GM19395 (cell line): ENCODE data around the gene RXRB.
"Not testable (repeated sequence)": the region's sequence is repeated elsewhere in the genome, so short reads cannot be mapped to it uniquely, and the experiment has no call there.

Experiments used
- ATAC-seq: cut with Tn5 transposase; IDR thresholded peaks from one replicate; pipeline ENCODE4 v1.9.1; 2021; ENCODE audit warnings: mild to moderate bottlenecking, moderate library complexity; ENCODE audit not compliant: unreplicated experiment

RXRB gene

GRCh38 chr6:33164665-33165373 lies 35.6 kb downstream of the RXRB start:
- no peak for ATAC-seq

- no peak for ATAC-seq
Observed at GRCh38 chr6:33164176-33164575, 36.3 kb downstream of the RXRB start.

DNA sequence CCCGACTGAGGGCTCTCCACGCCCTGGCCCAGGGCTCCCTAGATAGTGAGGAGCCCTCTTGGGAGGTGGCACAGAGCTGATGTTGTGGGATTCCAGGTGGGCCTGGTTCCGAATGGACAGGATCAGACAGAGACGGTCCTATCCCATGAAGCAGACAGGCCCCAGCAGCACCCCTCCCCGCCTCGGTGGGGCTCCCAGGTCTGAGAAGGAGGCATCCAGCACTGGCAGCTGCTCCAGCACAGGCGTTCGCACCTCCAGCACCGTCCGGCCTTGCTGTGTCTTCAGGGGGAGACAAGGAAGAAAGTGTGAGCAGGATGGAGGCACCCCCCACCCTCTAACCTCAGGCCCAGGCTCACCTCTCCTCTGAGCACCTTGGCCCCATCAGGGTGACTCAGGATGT lies 36.9 kb downstream of the RXRB start:
- no peak for ATAC-seq

- no peak for ATAC-seq
Observed at GRCh38 chr6:33161354-33162331, 38.8 kb downstream of the RXRB start.

GRCh38 chr6:33160728-33161344 lies 39.6 kb downstream of the RXRB start:
- no peak for ATAC-seq

DNA sequence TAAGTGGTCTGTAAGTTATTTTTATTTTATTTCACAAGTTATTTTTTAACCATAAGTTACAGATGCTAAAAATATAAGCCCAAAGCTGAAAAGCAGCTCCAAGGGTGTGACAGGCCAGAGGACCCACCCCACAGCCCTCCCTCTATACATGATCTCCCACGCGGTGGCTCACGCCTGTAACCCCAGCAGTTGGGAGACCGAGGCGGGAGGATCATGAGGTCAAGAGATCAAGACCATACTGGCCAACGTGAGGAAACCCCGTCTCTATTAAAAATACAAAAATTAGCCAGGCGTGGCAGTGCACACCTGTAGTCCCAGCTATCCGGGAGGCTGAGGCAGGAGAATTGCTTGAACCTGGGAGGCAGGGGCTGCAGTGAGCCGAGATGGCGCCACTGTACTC lies 40.4 kb downstream of the RXRB start:
- ATAC-seq: no peak

DNA sequence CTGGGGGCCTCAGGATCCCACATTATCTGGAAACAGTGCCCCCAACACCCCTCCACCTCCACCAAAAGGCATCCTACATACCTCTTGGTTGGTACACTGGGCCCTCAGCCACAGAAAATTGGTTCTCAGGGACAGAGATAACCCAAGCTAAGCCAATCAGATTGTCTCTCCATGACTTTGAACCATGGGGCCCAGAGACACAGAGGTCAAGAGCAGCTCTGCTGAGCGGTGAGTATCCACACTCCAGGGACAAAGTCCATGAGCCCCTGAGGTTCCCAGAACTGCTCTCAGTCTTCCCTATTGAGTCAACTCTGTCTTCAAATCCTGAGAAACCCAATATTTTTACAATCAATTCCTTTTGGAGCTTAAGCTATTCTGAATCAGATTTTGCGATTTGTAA lies 43.5 kb downstream of the RXRB start:
- no peak for ATAC-seq

GRCh38 chr6:33156561-33156960 lies 43.9 kb downstream of the RXRB start:
- ATAC-seq: no peak

DNA sequence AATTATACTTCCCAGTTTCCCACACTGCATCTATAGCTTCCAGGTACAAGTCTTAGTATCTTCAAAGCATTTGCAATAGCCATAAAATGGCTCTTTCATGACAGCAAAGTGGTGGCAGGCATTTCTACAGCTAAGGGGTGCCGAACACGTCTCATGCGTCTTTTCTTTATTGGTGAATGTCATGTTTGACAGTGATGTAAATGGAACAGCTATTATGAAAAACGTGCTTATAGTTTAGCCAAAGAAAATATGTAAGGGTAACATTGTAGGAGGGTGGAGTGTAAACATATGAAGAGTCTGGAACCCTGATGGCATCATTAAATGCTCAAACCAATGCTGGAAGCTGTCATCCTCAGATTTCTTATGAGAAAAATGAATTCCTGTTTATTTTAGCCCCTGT lies 46.1 kb downstream of the RXRB start:
- no peak for ATAC-seq

- no peak for ATAC-seq
Observed at GRCh38 chr6:33151050-33151449, 49.4 kb downstream of the RXRB start.

GRCh38 chr6:33150560-33150959 lies 49.9 kb downstream of the RXRB start:
- ATAC-seq: not testable (repeated sequence)

DNA sequence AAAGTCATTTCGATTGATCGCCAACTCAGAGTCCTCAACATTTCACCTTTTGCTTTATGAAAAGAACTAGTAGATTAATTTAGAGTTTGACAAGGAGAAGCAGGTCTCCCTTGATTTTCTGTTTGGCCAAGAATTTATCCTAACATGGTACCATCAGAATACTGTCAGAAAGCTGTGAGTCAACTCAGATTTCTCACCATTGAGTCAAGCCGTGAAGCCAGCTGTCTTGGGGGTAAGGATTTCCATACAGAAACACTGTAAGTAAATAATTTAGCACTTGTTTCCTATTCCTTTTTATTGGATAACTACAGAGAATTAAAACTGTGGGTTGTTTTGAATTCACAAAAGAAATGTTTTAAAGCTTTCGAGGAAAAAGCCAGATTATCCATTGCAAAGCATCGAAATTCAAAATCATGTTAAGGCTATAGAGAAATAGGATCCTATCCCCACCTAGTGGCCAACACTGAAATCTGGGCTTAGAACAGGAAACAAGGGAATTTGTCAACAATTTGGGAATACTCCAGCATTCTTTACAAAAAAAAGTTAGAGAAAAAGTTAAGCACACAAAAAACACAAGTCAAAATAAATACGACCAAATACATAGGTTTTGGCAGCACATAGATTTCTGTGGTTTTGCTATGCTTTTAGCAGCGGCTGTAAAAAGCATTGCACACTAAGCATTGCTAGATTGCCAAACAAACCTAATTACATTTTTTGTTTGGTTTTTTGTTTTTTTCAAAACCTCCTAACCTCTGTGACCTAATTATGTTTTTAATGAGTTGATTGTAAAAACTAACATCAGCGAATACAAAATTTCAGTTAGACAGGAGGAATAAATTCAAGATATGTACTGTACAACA lies 52.4 kb downstream of the RXRB start:
- no peak for ATAC-seq

DNA sequence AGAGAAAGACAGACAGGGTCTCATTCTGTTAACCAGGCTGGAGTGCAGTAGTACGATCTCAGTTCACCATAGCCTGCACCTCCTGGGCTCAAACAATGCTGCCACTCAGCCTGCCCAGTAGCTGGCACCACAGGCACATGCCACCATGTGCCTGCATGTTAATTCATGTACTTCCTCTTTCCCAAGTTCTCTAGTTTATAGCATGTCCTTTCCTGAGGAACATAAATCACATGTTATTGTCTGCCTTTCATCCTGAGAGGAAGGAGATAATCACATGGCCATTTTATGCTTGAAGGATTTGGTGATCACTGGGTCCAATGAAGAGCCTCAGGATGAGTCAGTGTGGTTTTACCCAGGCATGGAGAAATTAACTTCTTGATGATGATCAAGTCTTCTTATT lies 56.1 kb downstream of the RXRB start:
- ATAC-seq: no peak
